Loucy (cell line): ENCODE data around the gene ZNF783.
"Not testable (repeated sequence)": the region's sequence is repeated elsewhere in the genome, so short reads cannot be mapped to it uniquely, and the experiment has no call there.

Experiments
- H2AFZ ChIP-seq: fragments of 200-600 bp; sonication (generic); 2 replicates; pipeline ENCODE4 v1.6.0; 2016; ENCODE audit warnings: antibody characterized with exemption, mild to moderate bottlenecking, low read length, moderate library complexity
- H3F3A ChIP-seq: fragments of 200-600 bp; 2 replicates; pipeline ENCODE4 v1.6.0; 2016; ENCODE audit warnings: antibody characterized with exemption, low read depth, mild to moderate bottlenecking
- H3K27me3 ChIP-seq: fragments of 200-600 bp; sonication (generic); 2 replicates; pipeline ENCODE4 v1.6.1; 2014; ENCODE audit warnings: low read length, mild to moderate bottlenecking; ENCODE audit not compliant: insufficient read depth, poor library complexity, severe bottlenecking
- H3K36me3 ChIP-seq: fragments of 200-600 bp; sonication (generic); 2 replicates; pipeline ENCODE4 v1.6.1; 2016; ENCODE audit warnings: low read length; ENCODE audit not compliant: insufficient read depth
- H3K4me1 ChIP-seq: fragments of 200-600 bp; sonication (generic); 2 replicates; pipeline ENCODE4 v1.5.1; 2014; ENCODE audit warnings: low read length, mild to moderate bottlenecking; ENCODE audit not compliant: insufficient read depth, poor library complexity, severe bottlenecking
- H3K4me2 ChIP-seq: fragments of 200-600 bp; sonication (generic); 2 replicates; pipeline ENCODE4 v1.6.0; 2014; ENCODE audit warnings: antibody characterized with exemption, low read length, low read depth, mild to moderate bottlenecking; ENCODE audit not compliant: poor library complexity, severe bottlenecking
- H3K4me3 ChIP-seq: fragments of 200-600 bp; sonication (generic); 2 replicates; pipeline ENCODE4 v1.5.1; 2014; ENCODE audit warnings: low read length, mild to moderate bottlenecking, mixed read lengths; ENCODE audit not compliant: poor library complexity, severe bottlenecking
- H3K79me2 ChIP-seq: fragments of 200-600 bp; sonication (generic); 2 replicates; pipeline ENCODE4 v1.6.1; 2014; ENCODE audit warnings: low read length; ENCODE audit not compliant: insufficient read depth
- H3K9ac ChIP-seq: fragments of 200-600 bp; sonication (generic); 2 replicates; pipeline ENCODE4 v1.6.0; 2014; ENCODE audit warnings: mild to moderate bottlenecking, low read depth, low read length, moderate library complexity; ENCODE audit not compliant: poor library complexity, severe bottlenecking
- H3K9me2 ChIP-seq: fragments of 200-600 bp; sonication (generic); replicated peaks from 2 replicates; pipeline ENCODE4 v1.6.1; 2016; ENCODE audit warnings: low read depth, low read length, mixed read lengths
- H3K9me3 ChIP-seq: fragments of 200-600 bp; sonication (generic); 2 replicates; pipeline ENCODE4 v1.6.1; 2014; ENCODE audit warnings: mild to moderate bottlenecking, antibody characterized with exemption, low read length, low read depth; ENCODE audit not compliant: insufficient read depth
- H4K20me1 ChIP-seq: fragments of 200-600 bp; sonication (generic); 2 replicates; pipeline ENCODE4 v1.6.0; 2014; ENCODE audit warnings: antibody characterized with exemption, low read length, mild to moderate bottlenecking; ENCODE audit not compliant: insufficient read depth, poor library complexity, severe bottlenecking
- CTCF ChIP-seq: fragments of 200-600 bp; sonication (generic); conservative IDR thresholded peaks from 2 replicates; pipeline ENCODE4 v1.5.1; 2014; ENCODE audit warnings: mild to moderate bottlenecking, antibody characterized with exemption, low read length
- EZH2phosphoT487 ChIP-seq: fragments of 200-600 bp; IDR thresholded peaks from 2 replicates; pipeline ENCODE4 v1.6.1; 2018; ENCODE audit warnings: antibody characterized with exemption, mild to moderate bottlenecking, moderate library complexity, borderline replicate concordance

The ZNF783 gene

GRCh38 chr7:149329265-149329664, 67.3 kb downstream of the ZNF783 start:
- H4K20me1 ChIP-seq: no peaks in the 10 kb centered on the region
- H3K4me1 ChIP-seq: no peaks in the 10 kb centered on the region
- no peak overlapping the region for H3K9ac ChIP-seq
- H3K9me3 ChIP-seq: no peaks in the 10 kb centered on the region
- no peaks in the 10 kb centered on the region for H3K27me3 ChIP-seq
- no peak overlapping the region for H3K4me3 ChIP-seq
- H3K9me2 ChIP-seq: no peaks in the 10 kb centered on the region
- H2AFZ ChIP-seq: no peak overlapping the region
- no peak for TF ChIP-seq CTCF
- TF ChIP-seq EZH2phosphoT487: no peak
- no peaks in the 10 kb centered on the region for H3K36me3 ChIP-seq
- no peak overlapping the region for H3K4me2 ChIP-seq
- H3F3A ChIP-seq: no peaks in the 10 kb centered on the region
- no peaks in the 10 kb centered on the region for H3K79me2 ChIP-seq

- no peak overlapping the region for H3K9ac ChIP-seq
- no peaks in the 10 kb centered on the region for H3K36me3 ChIP-seq
- TF ChIP-seq CTCF (no peak), EZH2phosphoT487 (no peak)
- no peaks in the 10 kb centered on the region for H3F3A ChIP-seq
- H4K20me1 ChIP-seq: no peaks in the 10 kb centered on the region
- no peaks in the 10 kb centered on the region for H3K9me3 ChIP-seq
- H3K9me2 ChIP-seq: no peaks in the 10 kb centered on the region
- no peaks in the 10 kb centered on the region for H3K4me1 ChIP-seq
- no peak overlapping the region for H2AFZ ChIP-seq
- no peaks in the 10 kb centered on the region for H3K27me3 ChIP-seq
- no peaks in the 10 kb centered on the region for H3K79me2 ChIP-seq
- no peak overlapping the region for H3K4me3 ChIP-seq
- no peak overlapping the region for H3K4me2 ChIP-seq
Measured at GRCh38 chr7:149329766-149330334, 67.9 kb downstream of the ZNF783 start.

- Histone ChIP-seq H3K36me3 (no peaks in the 10 kb centered on the region), H3K9me3 (no peaks in the 10 kb centered on the region), H2AFZ (no peak overlapping the region), H3K79me2 (no peaks in the 10 kb centered on the region), H3K27me3 (no peaks in the 10 kb centered on the region), H3K9me2 (no peaks in the 10 kb centered on the region), H3K4me2 (no peak overlapping the region), H3K9ac (no peak overlapping the region), H4K20me1 (no peaks in the 10 kb centered on the region), H3K4me3 (no peak overlapping the region), H3F3A (no peaks in the 10 kb centered on the region), H3K4me1 (no peaks in the 10 kb centered on the region)
- TF ChIP-seq EZH2phosphoT487 (no peak), CTCF (no peak)
Measured at GRCh38 chr7:149330914-149331567, 69.0 kb downstream of the ZNF783 start.

GRCh38 chr7:149332602-149333320, 70.8 kb downstream of the ZNF783 start:
- H3K4me1 ChIP-seq, H3F3A ChIP-seq, H3K4me3 ChIP-seq, H3K9me3 ChIP-seq, H3K4me2 ChIP-seq, H3K9me2 ChIP-seq, H3K27me3 ChIP-seq, H2AFZ ChIP-seq, H4K20me1 ChIP-seq, H3K9ac ChIP-seq, H3K79me2 ChIP-seq, H3K36me3 ChIP-seq: not testable (repeated sequence)
